PFSK-1 (cell line): ENCODE results near the gene OLIG2.

Experiments used
- FOXP2 ChIP-seq: optimal IDR thresholded peaks from 2 replicates; pipeline ENCODE3; 2011; ENCODE audit warnings: borderline replicate concordance, control low read depth, inconsistent platforms; ENCODE audit not compliant: insufficient read depth; ENCODE audit errors: extremely low read length, extremely low read depth
- POLR2AphosphoS5 ChIP-seq: IDR thresholded peaks from 2 replicates; pipeline ENCODE4 v1.6.1; 2012; ENCODE audit warnings: low read depth, mild to moderate bottlenecking, control low read depth, low read length, moderate library complexity
- SIN3A ChIP-seq: IDR thresholded peaks from 2 replicates; pipeline ENCODE4 v1.6.1; 2012; ENCODE audit warnings: mild to moderate bottlenecking, low read length, moderate library complexity, borderline replicate concordance; ENCODE audit not compliant: insufficient read depth
- TAF1 ChIP-seq: IDR thresholded peaks from 2 replicates; pipeline ENCODE4 v1.6.1; 2012; ENCODE audit warnings: low read length, control low read depth, borderline replicate concordance; ENCODE audit not compliant: insufficient read depth
- TF ChIP-seq, protein P1 (sequence below), 2 experiments: IDR thresholded peaks; 2 replicates each; pipeline versions ENCODE4 v1.6.1 to v1.8.0; 2011 to 2012; ENCODE audit warnings: low read depth in 2 of 2, low read length in 2 of 2, control low read depth in 1 of 2, inconsistent platforms in 1 of 2, mild to moderate bottlenecking in 1 of 2, moderate library complexity in 1 of 2; ENCODE audit not compliant: insufficient read depth in 1 of 2

OLIG2 gene

DNA sequence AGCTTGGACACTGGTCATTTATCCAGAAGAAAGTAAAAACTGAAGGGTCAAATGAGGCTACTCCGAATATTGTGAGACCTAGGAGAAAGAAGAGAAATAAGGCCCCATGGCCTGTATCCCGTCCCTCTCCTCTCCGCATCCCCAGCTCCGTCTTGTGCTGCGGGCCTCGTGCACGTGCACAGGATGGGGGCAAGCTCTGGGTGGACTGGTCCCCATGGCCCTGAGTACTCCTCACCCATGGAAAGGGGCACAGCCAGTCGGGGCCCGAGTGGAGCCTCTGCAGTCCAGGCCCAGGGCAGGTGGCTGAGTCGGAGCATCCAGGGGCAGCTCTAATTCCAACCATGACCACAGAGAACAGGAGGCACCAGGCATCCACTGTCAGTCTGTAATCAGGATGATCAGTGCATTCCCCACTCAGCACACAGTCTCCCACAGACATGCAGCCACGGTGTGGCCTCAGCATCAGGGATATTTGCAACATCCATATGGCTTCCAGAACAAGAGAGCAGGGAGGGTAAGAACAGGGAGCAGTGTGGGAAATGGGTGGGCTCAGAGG lies 31.7 kb downstream of the OLIG2 start:
- TF ChIP-seq, protein P1, sequence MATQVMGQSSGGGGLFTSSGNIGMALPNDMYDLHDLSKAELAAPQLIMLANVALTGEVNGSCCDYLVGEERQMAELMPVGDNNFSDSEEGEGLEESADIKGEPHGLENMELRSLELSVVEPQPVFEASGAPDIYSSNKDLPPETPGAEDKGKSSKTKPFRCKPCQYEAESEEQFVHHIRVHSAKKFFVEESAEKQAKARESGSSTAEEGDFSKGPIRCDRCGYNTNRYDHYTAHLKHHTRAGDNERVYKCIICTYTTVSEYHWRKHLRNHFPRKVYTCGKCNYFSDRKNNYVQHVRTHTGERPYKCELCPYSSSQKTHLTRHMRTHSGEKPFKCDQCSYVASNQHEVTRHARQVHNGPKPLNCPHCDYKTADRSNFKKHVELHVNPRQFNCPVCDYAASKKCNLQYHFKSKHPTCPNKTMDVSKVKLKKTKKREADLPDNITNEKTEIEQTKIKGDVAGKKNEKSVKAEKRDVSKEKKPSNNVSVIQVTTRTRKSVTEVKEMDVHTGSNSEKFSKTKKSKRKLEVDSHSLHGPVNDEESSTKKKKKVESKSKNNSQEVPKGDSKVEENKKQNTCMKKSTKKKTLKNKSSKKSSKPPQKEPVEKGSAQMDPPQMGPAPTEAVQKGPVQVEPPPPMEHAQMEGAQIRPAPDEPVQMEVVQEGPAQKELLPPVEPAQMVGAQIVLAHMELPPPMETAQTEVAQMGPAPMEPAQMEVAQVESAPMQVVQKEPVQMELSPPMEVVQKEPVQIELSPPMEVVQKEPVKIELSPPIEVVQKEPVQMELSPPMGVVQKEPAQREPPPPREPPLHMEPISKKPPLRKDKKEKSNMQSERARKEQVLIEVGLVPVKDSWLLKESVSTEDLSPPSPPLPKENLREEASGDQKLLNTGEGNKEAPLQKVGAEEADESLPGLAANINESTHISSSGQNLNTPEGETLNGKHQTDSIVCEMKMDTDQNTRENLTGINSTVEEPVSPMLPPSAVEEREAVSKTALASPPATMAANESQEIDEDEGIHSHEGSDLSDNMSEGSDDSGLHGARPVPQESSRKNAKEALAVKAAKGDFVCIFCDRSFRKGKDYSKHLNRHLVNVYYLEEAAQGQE (IDR thresholded peaks at IDR 0.05; ENCODE audit: insufficient read depth in 1 of 2, low read depth in 2 of 2, low read length in 2 of 2) = no peak
- TF ChIP-seq FOXP2 = no peak
- TF ChIP-seq SIN3A = no peak
- no peak for TF ChIP-seq TAF1

DNA sequence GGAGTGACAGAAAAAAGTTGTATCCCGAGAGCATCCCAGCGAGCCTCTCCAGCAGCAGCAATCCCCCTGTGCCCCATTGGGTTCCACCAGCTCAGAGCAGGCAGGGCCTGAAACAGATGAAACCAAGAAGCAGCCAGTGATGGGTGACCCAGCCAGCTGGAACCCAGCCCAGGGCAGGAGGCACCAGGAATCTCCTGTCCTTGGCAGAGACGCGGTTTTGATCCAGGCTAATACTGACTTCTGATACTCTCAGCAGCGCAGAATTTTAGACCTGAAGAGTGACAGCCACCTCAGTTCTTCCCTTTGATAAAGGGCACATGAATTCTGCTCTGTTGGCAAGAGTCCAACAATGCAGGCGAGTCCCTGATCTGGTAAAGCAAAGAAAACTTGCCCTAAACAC lies 32.8 kb downstream of the OLIG2 start:
- TF ChIP-seq TAF1 = no peak
- TF ChIP-seq POLR2AphosphoS5 = no peak

DNA sequence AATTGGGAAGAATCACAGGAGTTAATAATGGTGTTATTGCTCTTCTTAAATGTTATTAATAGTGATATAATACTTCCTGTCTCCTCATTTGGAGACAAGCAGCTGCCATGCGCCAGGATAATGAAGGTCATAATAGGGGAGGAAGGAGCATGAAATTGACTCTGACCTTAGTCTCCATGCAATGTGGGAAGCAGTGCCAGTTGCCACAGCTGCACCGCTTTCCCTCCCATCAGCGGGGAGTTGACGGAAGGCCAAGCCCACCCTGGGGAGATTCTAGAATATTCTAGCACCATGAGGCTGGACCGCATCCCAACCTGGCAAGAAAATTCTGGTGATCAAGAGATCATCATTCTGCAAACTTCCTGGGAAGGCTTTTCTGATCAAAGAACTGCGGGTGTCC lies 33.2 kb downstream of the OLIG2 start:
- TF ChIP-seq TAF1 (no peak), FOXP2 (no peak)
- TF ChIP-seq, protein P1 (IDR thresholded peaks at IDR 0.05; ENCODE audit: insufficient read depth in 1 of 2, low read depth in 2 of 2, low read length in 2 of 2) = no peak

DNA sequence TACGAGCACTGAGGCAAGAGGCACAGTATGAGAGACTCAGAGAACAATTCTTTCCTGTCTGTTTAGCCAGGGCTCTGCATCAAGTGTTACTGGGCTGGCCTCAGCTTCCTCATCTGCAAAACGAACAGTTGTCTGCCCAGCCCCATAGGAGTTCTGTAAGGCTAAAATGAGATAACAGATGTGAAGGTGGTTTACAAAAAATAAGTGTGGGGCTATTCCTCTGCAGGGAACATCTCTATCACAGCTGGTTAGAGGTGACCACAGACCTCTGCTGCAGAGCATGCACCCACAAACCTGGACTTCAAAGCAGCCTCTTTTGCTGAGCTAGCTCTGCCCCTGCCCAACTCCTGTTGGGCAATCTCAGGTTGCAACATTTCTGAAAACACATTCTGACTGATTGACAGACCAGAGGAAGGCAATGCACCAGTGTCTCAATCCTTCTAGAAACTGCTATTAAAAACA lies 33.7 kb downstream of the OLIG2 start:
- no peak for TF ChIP-seq TAF1
- no peak for TF ChIP-seq SIN3A
- no peak for TF ChIP-seq FOXP2
- TF ChIP-seq, protein P1 (IDR thresholded peaks at IDR 0.05; ENCODE audit: insufficient read depth in 1 of 2, low read depth in 2 of 2, low read length in 2 of 2) = no peak
- TF ChIP-seq POLR2AphosphoS5 = no peak

DNA sequence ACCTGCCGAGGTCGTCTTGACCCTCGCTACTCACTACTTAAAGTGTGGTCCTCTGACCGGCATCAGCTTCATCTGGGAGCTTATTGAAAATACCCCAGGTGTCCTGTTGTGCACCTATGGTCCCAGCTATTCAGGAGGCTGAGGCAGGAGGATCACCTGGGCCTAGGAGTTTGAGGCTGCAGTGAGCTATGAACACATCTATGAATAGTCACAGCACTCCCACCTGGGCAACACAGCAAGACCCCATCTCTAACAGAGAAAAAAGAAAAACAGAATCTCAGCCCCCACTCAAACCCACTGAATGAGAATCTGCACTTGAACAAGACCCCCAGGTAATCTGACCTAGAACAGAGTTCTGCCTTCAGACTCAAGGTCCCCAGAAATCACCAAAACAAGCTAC lies 35.5 kb downstream of the OLIG2 start:
- TF ChIP-seq, protein P1 (IDR thresholded peaks at IDR 0.05; ENCODE audit: insufficient read depth in 1 of 2, low read depth in 2 of 2, low read length in 2 of 2) = no peak
- TF ChIP-seq TAF1 = no peak
- no peak for TF ChIP-seq POLR2AphosphoS5
- TF ChIP-seq SIN3A = no peak
- no peak for TF ChIP-seq FOXP2
